Nephron progenitor cell (in vitro differentiated cells): ENCODE results near the gene PAPPA2.

ENCODE experiments used
- DNase-seq: peaks from one replicate; pipeline ENCODE4 v3.0.0; 2021
- H3K27ac Mint-ChIP-seq: 2 replicates; pipeline ENCODE4 v1.8.0; 2021; ENCODE audit warnings: mild to moderate bottlenecking, moderate library complexity, mixed read lengths
- H3K27me3 Mint-ChIP-seq: 2 replicates; pipeline ENCODE4 v1.8.0; 2021; ENCODE audit warnings: mild to moderate bottlenecking, low read depth, mixed read lengths; ENCODE audit not compliant: poor library complexity
- H3K36me3 Mint-ChIP-seq: 2 replicates; pipeline ENCODE4 v1.8.0; 2021; ENCODE audit warnings: low read depth, mixed read lengths
- H3K4me1 Mint-ChIP-seq: 2 replicates; pipeline ENCODE4 v1.8.0; 2021; ENCODE audit warnings: mixed read lengths
- H3K4me3 Mint-ChIP-seq: 2 replicates; pipeline ENCODE4 v1.8.0; 2021; ENCODE audit warnings: mild to moderate bottlenecking, moderate library complexity, mixed read lengths
- H3K9me3 Mint-ChIP-seq: 2 replicates; pipeline ENCODE4 v1.8.0; 2021; ENCODE audit warnings: mild to moderate bottlenecking, moderate library complexity, mixed read lengths
- TF ChIP-seq, protein P1 (sequence below): fragments of 200-600 bp; sonication (generic); IDR thresholded peaks from 2 replicates; pipeline ENCODE4 v1.5.0; 2021; ENCODE audit warnings: antibody characterized with exemption

The PAPPA2 gene

DNA sequence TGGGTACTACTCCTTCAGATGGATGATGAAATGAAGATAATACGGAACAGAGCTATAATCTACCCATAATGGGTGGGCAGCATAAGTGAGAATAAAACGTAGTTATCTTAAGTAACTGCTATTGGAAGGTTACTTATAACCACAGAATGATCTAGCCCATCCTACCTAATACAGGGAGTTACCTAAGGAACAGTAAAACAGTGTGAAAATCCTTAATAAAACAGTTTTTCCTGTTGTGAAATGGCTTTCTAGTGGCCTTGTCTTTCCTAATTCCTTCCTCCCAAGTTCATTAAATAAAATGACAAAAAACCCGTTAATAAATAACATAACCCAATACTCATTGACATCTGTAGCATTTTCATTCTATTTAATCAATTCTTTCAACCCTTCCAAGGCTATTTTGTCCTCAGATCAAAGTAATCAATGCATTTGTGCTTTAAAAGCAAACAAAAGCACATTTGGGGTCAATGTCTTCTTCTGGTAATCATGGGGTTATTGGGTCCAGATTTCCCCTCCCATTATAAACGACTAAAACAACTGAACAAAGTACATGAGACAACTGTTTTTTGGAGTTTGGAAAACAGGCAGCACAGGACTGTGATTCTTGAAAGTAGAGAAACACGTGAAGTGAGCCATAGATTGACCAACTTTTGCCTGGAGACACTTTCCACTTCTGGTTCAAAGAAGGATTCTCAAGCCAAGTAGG lies 42.0 kb downstream of the PAPPA2 start:
- H3K4me3 Mint-ChIP-seq, result no peak overlapping the region
- H3K27ac Mint-ChIP-seq, result no peak overlapping the region
- no peaks in the 10 kb centered on the region for H3K36me3 Mint-ChIP-seq
- peaks cover 12% of the 10 kb centered on the region for H3K9me3 Mint-ChIP-seq
- TF ChIP-seq, protein P1, sequence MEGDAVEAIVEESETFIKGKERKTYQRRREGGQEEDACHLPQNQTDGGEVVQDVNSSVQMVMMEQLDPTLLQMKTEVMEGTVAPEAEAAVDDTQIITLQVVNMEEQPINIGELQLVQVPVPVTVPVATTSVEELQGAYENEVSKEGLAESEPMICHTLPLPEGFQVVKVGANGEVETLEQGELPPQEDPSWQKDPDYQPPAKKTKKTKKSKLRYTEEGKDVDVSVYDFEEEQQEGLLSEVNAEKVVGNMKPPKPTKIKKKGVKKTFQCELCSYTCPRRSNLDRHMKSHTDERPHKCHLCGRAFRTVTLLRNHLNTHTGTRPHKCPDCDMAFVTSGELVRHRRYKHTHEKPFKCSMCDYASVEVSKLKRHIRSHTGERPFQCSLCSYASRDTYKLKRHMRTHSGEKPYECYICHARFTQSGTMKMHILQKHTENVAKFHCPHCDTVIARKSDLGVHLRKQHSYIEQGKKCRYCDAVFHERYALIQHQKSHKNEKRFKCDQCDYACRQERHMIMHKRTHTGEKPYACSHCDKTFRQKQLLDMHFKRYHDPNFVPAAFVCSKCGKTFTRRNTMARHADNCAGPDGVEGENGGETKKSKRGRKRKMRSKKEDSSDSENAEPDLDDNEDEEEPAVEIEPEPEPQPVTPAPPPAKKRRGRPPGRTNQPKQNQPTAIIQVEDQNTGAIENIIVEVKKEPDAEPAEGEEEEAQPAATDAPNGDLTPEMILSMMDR, result no peak
- H3K27me3 Mint-ChIP-seq, result peaks cover 14% of the 10 kb centered on the region
- DNase-seq, result no peak
- peaks cover 9% of the 10 kb centered on the region for H3K4me1 Mint-ChIP-seq

DNA sequence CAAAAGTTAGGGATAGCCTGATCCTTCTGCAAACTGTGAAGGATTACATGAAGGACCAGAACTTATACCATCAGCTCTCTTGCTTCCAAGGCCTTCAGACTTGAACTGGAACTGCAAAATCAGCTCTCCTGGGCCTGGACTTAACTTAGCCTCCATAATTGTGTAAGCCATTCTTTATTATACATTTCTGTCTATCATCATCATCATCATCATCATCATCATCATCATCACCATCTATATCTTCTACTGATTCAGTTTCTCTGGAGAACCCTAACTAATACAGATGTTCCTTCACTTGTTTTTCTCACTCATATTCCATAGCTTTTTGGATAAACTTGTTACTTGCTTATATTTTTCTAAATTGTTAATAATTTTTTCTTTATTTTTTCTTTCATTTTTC lies 50.0 kb downstream of the PAPPA2 start:
- Mint-ChIP-seq H3K4me1 (peaks cover 26% of the 10 kb centered on the region), H3K36me3 (no peaks in the 10 kb centered on the region), H3K9me3 (peaks cover 11% of the 10 kb centered on the region)

DNA sequence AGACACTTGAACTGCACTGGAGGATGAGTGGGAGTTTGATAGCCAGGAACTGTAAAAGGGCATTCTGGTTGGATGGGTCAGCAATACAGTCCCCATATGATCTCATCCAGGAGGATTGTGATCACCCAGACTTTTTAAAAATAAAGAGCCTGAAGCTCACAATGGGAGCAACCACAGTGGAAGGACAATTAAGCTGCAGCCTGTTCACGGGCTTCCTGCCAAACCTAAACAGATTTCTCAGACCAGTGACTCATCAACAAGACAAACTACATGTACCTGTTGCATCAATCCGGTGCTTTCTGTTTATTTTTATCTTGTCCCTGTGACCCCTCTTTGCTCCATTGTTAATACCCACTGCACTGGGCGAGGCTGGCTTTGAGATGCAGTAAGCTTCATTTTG lies 52.3 kb downstream of the PAPPA2 start:
- Mint-ChIP-seq H3K4me1 (peaks cover 27% of the 10 kb centered on the region), H3K9me3 (peaks cover 11% of the 10 kb centered on the region), H3K4me3 (no peak overlapping the region), H3K36me3 (no peaks in the 10 kb centered on the region), H3K27ac (peak overlapping the region; percentile 87), H3K27me3 (peaks cover 3% of the 10 kb centered on the region)
- TF ChIP-seq, protein P1, result no peak
- DNase-seq, result no peak

More for the DNA sequence above, 50.0 kb downstream of the PAPPA2 start:
- Mint-ChIP-seq H3K27ac (no peak overlapping the region), H3K27me3 (peaks cover 3% of the 10 kb centered on the region), H3K4me3 (no peak overlapping the region)
- TF ChIP-seq, protein P1, result no peak
- no peak for DNase-seq

DNA sequence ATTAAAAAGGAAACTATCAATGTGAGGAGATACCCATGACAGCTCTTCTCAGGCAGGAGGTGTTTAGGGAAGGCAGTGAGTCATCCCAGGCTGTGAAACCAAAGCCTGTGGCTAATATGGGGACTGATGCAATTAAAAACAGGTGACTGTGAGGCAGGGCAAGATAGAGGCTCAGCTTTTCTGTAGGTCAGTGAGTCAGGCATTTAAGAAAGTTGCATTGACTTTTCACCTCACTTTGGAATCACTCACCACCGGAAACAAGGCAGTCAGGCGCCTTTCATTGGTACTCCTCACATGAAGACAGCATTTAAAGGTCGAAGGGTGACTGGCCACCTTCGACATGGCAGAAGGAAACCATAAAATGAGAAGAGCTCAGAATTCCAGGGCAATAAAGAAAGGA lies 54.5 kb downstream of the PAPPA2 start:
- TF ChIP-seq, protein P1, result no peak
- H3K36me3 Mint-ChIP-seq, result no peaks in the 10 kb centered on the region
- H3K4me1 Mint-ChIP-seq, result peaks cover 32% of the 10 kb centered on the region
- DNase-seq, result peak; percentile 9
- peaks cover 11% of the 10 kb centered on the region for H3K9me3 Mint-ChIP-seq
- peak overlapping the region; percentile 83 for H3K27ac Mint-ChIP-seq
- peaks cover 5% of the 10 kb centered on the region for H3K27me3 Mint-ChIP-seq
- H3K4me3 Mint-ChIP-seq, result no peak overlapping the region

DNA sequence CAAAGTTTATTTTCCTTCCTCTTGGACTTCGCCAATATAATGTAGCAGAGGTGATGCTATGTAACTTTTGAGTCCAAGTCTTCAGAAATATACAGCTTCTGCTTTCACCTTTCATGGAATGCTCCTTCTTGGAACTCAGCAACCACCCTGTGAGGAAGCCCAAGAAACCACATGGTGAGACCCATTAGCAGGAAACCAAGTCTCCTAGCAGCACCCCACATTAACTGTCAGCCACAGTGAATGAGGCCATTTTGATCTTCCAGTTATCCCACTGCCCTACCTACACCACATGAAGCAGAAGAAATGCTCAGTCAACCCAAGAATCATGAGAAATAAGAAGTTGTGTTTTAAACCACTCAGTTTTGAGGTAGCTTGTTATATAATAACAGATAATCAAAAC lies 58.2 kb downstream of the PAPPA2 start:
- no peak overlapping the region for H3K4me3 Mint-ChIP-seq
- TF ChIP-seq, protein P1, result no peak
- H3K27me3 Mint-ChIP-seq, result peaks cover 10% of the 10 kb centered on the region
- H3K27ac Mint-ChIP-seq, result no peak overlapping the region
- peaks cover 29% of the 10 kb centered on the region for H3K4me1 Mint-ChIP-seq
- H3K36me3 Mint-ChIP-seq, result no peaks in the 10 kb centered on the region
- no peak for DNase-seq
- no peaks in the 10 kb centered on the region for H3K9me3 Mint-ChIP-seq

DNA sequence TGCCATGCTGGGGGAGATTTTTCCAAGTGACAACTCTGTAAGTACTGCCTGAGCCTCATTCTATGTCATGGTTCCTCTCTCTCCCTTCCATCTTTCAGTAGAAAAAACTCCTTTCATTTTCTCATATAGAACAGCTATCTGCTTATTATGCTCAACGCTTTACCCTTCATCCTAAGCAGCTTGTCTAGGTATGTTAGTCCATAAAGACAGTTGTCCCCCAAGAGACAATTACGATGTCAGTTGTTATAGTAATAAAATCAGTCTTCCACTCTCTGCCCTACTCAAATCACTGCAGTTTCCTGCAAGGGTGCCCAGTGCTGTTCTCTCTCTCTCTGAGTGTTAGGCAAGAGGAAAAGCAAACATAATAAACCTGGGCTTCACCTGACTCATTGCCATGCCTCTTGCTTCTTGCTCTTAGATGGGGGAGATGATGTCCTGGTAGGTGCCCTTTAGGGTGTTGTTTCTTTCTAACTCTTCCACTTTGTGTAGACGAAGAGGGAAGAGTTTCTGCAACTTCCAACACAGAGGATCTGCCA lies 59.4 kb downstream of the PAPPA2 start:
- TF ChIP-seq, protein P1, result no peak
- Mint-ChIP-seq H3K36me3 (no peaks in the 10 kb centered on the region), H3K27me3 (peaks cover 11% of the 10 kb centered on the region), H3K4me3 (no peak overlapping the region), H3K9me3 (no peaks in the 10 kb centered on the region), H3K27ac (no peak overlapping the region), H3K4me1 (peaks cover 22% of the 10 kb centered on the region)
- DNase-seq, result no peak
